Epithelial cell of prostate (primary cell): ENCODE measurements around the gene CRAT.
"Not testable (repeated sequence)": the region's sequence is repeated elsewhere in the genome, so short reads cannot be mapped to it uniquely, and the experiment has no call there.

Experiments used
- DNase-seq: peaks from one replicate; pipeline ENCODE4 v3.0.0-alpha.2; 2011; ENCODE audit warnings: low read depth, low spot score
- H3K27ac ChIP-seq: fragments of 450-650 bp; 2 replicates; pipeline ENCODE4 v1.5.1; 2017; ENCODE audit warnings: mild to moderate bottlenecking

Gene CRAT

DNA sequence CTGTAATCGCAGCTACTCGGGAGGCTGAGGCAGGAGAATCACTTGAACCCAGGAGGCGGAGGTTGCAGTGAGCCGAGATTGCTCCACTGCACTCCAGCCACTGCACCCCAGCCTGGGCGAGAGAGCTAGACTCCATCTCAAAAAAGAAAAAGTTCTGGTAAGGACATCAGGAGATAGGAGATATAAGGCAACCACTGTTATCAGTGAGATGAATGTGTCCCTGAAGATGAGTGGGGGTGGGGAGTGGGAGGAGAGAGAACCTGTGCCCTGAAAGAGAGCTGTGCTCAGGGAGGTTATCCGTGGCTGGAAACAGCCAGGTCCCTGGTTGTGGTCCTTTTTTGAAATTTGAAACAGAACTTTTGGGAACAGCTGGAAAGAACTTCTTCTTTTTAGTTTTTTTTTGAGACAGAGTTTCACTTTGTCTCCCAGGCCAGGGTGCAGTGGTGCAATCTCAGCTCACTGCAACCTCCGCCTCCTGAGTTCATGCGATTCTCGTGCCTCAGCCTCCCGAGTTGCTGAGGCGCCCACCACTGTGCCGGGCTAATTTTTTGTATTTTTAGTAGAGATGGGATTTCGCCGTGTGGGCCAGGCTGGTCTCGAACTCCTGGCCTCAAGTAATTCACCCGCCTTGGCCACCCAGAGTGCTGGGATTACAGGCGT, 3.2 kb upstream of the CRAT start:
- H3K27ac ChIP-seq, result no peak overlapping the region
- no peak for DNase-seq

- H3K27ac ChIP-seq, result peak overlapping the region; percentile 82
- not testable (repeated sequence) for DNase-seq
Observed at GRCh38 chr9:129112526-129112925, 1.9 kb upstream of the CRAT start.

DNA sequence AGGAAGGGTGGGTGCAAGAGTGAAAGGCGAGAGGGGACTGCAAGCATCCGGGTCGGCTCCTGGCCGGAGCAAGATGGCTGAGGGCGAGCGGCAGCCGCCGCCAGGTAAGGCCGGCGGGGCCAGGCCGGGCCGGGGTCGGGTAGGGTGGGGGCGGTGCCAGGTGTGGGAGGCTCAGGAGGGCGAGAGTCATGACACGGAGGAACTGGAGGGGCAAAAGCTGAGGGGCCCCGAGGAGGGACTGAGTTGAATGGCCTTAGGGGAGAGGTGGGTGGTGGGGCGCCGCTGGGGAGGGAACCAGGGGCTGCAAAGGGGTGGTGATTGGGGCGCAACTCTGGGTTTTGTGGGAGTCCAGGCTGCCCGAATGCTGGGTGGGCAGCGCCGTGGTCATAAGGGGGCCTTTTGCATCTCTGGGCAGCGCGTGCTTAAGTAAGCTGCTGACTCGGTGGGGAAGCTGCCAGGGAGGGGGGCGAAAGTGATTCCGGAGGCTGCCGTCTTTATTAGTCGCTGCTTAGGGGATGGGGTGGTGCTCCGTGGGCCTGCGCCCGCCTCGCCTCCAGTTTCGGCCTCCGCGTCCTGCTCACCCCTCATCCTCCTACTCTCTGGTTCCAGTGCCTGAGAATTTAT, 1.0 kb upstream of the CRAT start:
- peak overlapping the region; percentile 82 for H3K27ac ChIP-seq
- no peak for DNase-seq

DNA sequence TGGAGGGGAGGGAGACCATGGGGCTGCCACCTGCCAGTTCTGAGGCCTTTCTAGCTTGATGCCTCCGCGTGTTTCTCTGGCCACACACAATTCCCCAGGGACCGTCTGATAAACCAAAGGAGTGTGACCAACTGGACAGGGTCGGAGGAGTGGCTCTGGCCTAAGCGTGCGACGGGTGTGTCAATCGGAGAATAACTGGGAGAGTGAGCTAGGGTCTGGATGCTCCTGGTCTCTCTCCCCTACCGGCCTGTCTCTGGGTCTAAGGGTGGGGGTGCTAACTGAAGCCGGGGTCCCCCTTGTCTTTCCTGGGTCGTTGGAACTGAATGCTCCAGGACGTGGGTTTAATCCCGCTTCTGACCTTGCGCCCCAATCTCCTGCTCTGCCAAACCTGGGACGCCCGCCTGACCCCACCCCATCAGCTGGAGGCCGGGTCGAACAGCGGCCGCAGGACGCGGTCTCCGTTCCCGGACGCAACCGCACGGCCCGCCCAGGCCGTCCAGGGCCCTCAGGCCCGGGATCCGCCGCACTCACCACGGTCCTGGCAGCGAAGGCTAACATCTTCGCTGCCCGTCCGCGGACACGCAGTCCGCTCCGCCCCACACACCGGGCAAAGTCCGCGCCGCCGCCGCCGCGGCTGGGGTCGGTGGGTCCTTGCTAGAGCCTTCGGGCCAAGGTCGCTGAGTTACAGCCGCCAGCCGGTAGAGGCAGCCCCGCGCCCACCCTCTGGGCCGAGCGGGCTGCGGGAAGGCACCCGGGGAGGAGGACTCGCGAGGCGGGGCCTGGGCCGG, 447 bp downstream of the CRAT start:
- peak overlapping the region; percentile 82 for H3K27ac ChIP-seq
- no peak for DNase-seq

DNA sequence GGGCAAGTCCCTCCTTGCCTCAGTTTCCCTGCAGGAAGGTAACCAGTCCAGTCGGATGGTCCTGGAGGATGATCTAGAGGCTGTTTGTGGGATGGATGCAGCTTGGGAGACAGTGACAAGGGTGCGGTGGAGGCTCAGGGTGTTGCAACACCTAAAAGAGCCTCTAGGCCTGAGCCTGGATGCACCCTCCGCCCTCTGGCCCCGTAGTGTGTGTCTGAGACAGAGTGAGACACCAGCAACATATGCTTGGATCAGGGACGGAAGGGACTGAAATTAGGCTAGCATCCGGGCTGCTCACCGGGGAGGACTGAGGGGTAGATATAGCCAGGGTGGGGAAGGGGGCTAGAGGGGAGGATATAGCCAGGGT, 1.1 kb downstream of the CRAT start:
- H3K27ac ChIP-seq, result no peak overlapping the region
- DNase-seq, result no peak

GRCh38 chr9:129108805-129109536, 1.6 kb downstream of the CRAT start:
- DNase-seq, result no peak
- no peak overlapping the region for H3K27ac ChIP-seq

DNA sequence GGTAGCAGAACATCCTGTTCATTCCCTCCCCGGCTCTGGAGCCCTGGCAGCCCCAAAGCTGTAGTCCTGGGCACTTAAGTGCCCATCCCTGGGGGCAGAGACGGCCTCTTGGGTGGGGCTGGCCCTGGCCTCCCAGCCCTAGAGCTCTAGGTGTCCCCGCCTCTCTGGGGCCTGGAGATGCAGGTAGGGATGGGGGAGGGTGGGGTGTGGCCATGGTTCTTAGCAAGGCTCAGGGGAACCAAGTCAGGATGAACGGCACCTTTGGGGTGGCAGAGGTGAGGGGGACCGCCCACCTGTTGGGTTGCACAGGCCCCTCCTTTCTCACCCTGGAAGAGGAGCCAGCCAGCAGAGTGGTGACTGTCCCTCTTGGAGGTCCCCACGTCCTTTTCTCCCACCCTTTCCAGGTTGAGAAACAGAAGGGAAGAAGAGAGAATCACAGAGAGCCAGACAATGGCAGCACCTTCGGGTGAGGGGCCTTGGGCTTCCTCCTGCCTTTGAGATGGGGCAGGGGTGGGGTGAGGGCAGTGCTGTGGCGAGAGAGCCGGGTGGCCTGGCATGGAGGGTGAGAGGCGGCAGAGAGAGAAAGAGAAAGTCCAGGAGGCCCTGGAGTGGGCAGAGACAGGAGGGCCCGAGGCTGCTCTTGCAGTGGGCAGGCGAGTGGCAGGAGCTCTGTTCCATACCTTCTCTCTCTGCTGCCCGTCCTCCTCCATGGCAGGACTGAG, 2.3 kb downstream of the CRAT start:
- no peak for DNase-seq
- no peak overlapping the region for H3K27ac ChIP-seq

- no peak for DNase-seq
- no peak overlapping the region for H3K27ac ChIP-seq
Observed at GRCh38 chr9:129107651-129108050, 2.9 kb downstream of the CRAT start.

GRCh38 chr9:129105857-129106694, 4.5 kb downstream of the CRAT start:
- H3K27ac ChIP-seq, result no peak overlapping the region
- DNase-seq, result no peak

DNA sequence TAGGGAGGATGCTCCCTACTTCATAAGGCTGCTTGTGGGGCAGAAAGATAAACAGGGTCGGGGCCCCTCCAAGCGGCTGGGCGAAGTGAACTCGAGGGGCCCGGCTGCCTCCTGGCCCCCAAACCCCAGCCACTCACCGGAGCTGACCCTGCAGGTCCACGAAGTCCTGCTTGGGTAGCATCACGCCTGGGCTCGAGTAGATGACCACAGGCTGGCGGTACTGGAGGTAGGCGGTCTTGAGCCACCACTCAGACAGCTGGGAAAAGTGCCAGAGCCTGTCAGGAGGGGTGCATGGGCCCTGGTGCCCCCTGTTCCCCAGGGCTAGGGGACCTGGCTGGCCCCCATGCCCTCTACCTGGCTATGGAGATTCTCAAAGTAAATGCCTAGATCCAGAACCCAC, 6.5 kb downstream of the CRAT start:
- H3K27ac ChIP-seq, result no peak overlapping the region
- DNase-seq, result no peak

DNA sequence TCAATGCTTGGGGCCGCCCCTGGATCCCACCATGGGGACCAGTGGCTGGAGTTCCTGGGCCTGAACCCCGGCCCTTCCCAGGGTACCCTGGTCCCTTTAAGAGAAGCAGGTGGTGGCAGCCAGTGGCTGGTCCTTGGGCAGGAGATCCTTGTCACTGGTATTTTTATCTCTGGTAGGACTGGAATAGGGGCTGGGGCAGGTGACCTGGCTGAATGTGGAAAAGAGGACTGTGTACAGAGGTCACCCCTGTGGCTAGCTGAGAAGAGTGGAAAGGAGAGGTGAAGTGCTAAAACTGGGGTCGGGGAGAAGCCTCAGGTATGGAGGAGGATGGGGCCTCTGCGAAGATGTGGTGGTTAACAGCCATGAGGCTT, 7.0 kb downstream of the CRAT start:
- no peak overlapping the region for H3K27ac ChIP-seq
- DNase-seq, result no peak

GRCh38 chr9:129102791-129103594, 7.6 kb downstream of the CRAT start:
- no peak overlapping the region for H3K27ac ChIP-seq
- no peak for DNase-seq

GRCh38 chr9:129102095-129102525, 8.5 kb downstream of the CRAT start:
- DNase-seq, result no peak
- no peak overlapping the region for H3K27ac ChIP-seq

GRCh38 chr9:129101279-129101678, 9.3 kb downstream of the CRAT start:
- DNase-seq, result no peak
- no peak overlapping the region for H3K27ac ChIP-seq

- no peak overlapping the region for H3K27ac ChIP-seq
- no peak for DNase-seq
Observed at GRCh38 chr9:129100383-129101169, 10.0 kb downstream of the CRAT start.

- no peak overlapping the region for H3K27ac ChIP-seq
- no peak for DNase-seq
Observed at GRCh38 chr9:129098328-129098727, 12.3 kb downstream of the CRAT start.

GRCh38 chr9:129097671-129098306, 12.8 kb downstream of the CRAT start:
- no peak for DNase-seq
- no peak overlapping the region for H3K27ac ChIP-seq
